Amniotic stem cell (primary cell): ENCODE data around the gene HNF1A.

Experiments
- DNase-seq: peaks from one replicate; lab custom pipeline; 2025; lab: John Stamatoyannopoulos, UW

The HNF1A gene

GRCh38 chr12:121050725-121051124 is 72.4 kb downstream of the HNF1A start:
- no peak for DNase-seq
